GM10847 (cell line): ENCODE data around the gene ADK.
A peak's percentile ranks its signal among the peaks of the same experiment; 100 is the strongest.

Experiments
- POLR2A ChIP-seq: IDR thresholded peaks from 2 replicates; pipeline ENCODE4 v1.6.1; 2011; ENCODE audit not compliant: insufficient read length; ENCODE audit errors: extremely low read depth

Gene ADK

GRCh38 chr10:74165530-74165901 lies 14.5 kb downstream of the ADK start:
- TF ChIP-seq POLR2A = no peak

GRCh38 chr10:74167443-74167842 lies 16.4 kb downstream of the ADK start:
- no peak for TF ChIP-seq POLR2A

- TF ChIP-seq POLR2A = no peak
Observed at GRCh38 chr10:74171625-74172024, 20.6 kb downstream of the ADK start.

GRCh38 chr10:74174521-74174920 lies 23.5 kb downstream of the ADK start:
- TF ChIP-seq POLR2A = no peak

- TF ChIP-seq POLR2A = no peak
Observed at GRCh38 chr10:74175510-74176379, 24.7 kb downstream of the ADK start.

GRCh38 chr10:74176380-74177139 lies 25.5 kb downstream of the ADK start:
- peak; percentile 82 for TF ChIP-seq POLR2A

- TF ChIP-seq POLR2A = no peak
Observed at GRCh38 chr10:74177140-74177677, 26.2 kb downstream of the ADK start.

- TF ChIP-seq POLR2A = no peak
Observed at GRCh38 chr10:74178042-74178791, 27.2 kb downstream of the ADK start.

- TF ChIP-seq POLR2A = no peak
Observed at GRCh38 chr10:74179111-74179710, 28.2 kb downstream of the ADK start.

- TF ChIP-seq POLR2A = no peak
Observed at GRCh38 chr10:74186678-74187077, 35.7 kb downstream of the ADK start.

- no peak for TF ChIP-seq POLR2A
Observed at GRCh38 chr10:74187237-74187636, 36.2 kb downstream of the ADK start.

- TF ChIP-seq POLR2A = no peak
Observed at GRCh38 chr10:74189999-74190421, 39.0 kb downstream of the ADK start.

- no peak for TF ChIP-seq POLR2A
Observed at GRCh38 chr10:74190494-74190893, 39.5 kb downstream of the ADK start.

- no peak for TF ChIP-seq POLR2A
Observed at GRCh38 chr10:74194545-74194944, 43.5 kb downstream of the ADK start.

GRCh38 chr10:74194999-74195398 lies 44.0 kb downstream of the ADK start:
- no peak for TF ChIP-seq POLR2A
